HG03097 (cell line): ENCODE measurements around the gene TRIM7.

Source experiments
- ATAC-seq: cut with Tn5 transposase; IDR thresholded peaks from one replicate; pipeline ENCODE4 v1.9.1; 2021; ENCODE audit not compliant: unreplicated experiment, low FRiP score

Gene TRIM7

GRCh38 chr5:181204826-181205760 is at the start of gene TRIM7:
Gene TRIM7, minus strand, starts transcription at chr5:181205196. Its CDS starts 86 bp downstream, at chr5:181205110.
- ATAC-seq = no peak

- ATAC-seq = no peak
Measured at GRCh38 chr5:181248277-181248676, 43.3 kb upstream of the TRIM7 start.

GRCh38 chr5:181246276-181247049 is 41.5 kb upstream of the TRIM7 start:
- ATAC-seq = peak; percentile 45

- no peak for ATAC-seq
Measured at GRCh38 chr5:181245427-181246275, 40.7 kb upstream of the TRIM7 start.

- ATAC-seq = peak; percentile 53
Measured at GRCh38 chr5:181243564-181244343, 38.8 kb upstream of the TRIM7 start, which contains the start of gene RACK1. Gene RACK1, minus strand, starts transcription at chr5:181243906. Its CDS starts 106 bp downstream, at chr5:181243800.

- peak; percentile 5 for ATAC-seq
Measured at GRCh38 chr5:181243018-181243563, 38.1 kb upstream of the TRIM7 start.

GRCh38 chr5:181242031-181242451 is 37.0 kb upstream of the TRIM7 start:
- ATAC-seq = no peak

GRCh38 chr5:181241393-181241975 is 36.5 kb upstream of the TRIM7 start:
- no peak for ATAC-seq

- no peak for ATAC-seq
Measured at GRCh38 chr5:181239062-181239663, 34.2 kb upstream of the TRIM7 start.

GRCh38 chr5:181237729-181238385 is 32.9 kb upstream of the TRIM7 start:
- ATAC-seq = no peak

- ATAC-seq = no peak
Measured at GRCh38 chr5:181236954-181237641, 32.1 kb upstream of the TRIM7 start.

GRCh38 chr5:181236471-181236870 is 31.5 kb upstream of the TRIM7 start:
- no peak for ATAC-seq

GRCh38 chr5:181235689-181236366 is 30.8 kb upstream of the TRIM7 start:
- ATAC-seq = no peak

GRCh38 chr5:181235323-181235688 is 30.3 kb upstream of the TRIM7 start:
- no peak for ATAC-seq

GRCh38 chr5:181234455-181235306 is 29.7 kb upstream of the TRIM7 start:
- no peak for ATAC-seq

- ATAC-seq = no peak
Measured at GRCh38 chr5:181233801-181234454, 28.9 kb upstream of the TRIM7 start.
